Suppressor macrophage treated with lipopolysaccharide for 4 hours (primary cell): Measurements from ENCODE around the gene SLC2A4RG.

Source experiments
- DNase-seq: peaks from one replicate; pipeline ENCODE4 v3.0.0-alpha.2; 2020

The SLC2A4RG gene

GRCh38 chr20:63699466-63700198, 39.9 kb upstream of the SLC2A4RG start:
- DNase-seq, result no peak

GRCh38 chr20:63700199-63701050, 39.2 kb upstream of the SLC2A4RG start:
- DNase-seq, result no peak

- DNase-seq, result no peak
These were observed 38.6 kb upstream of the SLC2A4RG start for GRCh38 chr20:63701051-63701328.

- no peak for DNase-seq
These were observed 38.1 kb upstream of the SLC2A4RG start for GRCh38 chr20:63701329-63702035.

- DNase-seq, result no peak
These were observed 37.4 kb upstream of the SLC2A4RG start for GRCh38 chr20:63702036-63702665.

- no peak for DNase-seq
These were observed 36.7 kb upstream of the SLC2A4RG start for GRCh38 chr20:63702751-63703470.

GRCh38 chr20:63703471-63703975, 36.1 kb upstream of the SLC2A4RG start:
- DNase-seq, result no peak

- DNase-seq, result no peak
These were observed 35.4 kb upstream of the SLC2A4RG start for GRCh38 chr20:63703976-63704748.

GRCh38 chr20:63704749-63705117, 34.8 kb upstream of the SLC2A4RG start:
- DNase-seq, result no peak

GRCh38 chr20:63705232-63706026, 34.1 kb upstream of the SLC2A4RG start:
- no peak for DNase-seq

- DNase-seq, result no peak
These were observed 33.4 kb upstream of the SLC2A4RG start for GRCh38 chr20:63706027-63706695.

GRCh38 chr20:63706852-63707557, 32.6 kb upstream of the SLC2A4RG start:
- peak; percentile 79 for DNase-seq

GRCh38 chr20:63707558-63708300, 31.8 kb upstream of the SLC2A4RG start, which contains the start of the genes ARFRP1 and ZGPAT:
Gene ARFRP1, minus strand, starts transcription at chr20:63707976. Its CDS starts 885 bp downstream, at chr20:63707091.
Gene ZGPAT, plus strand, starts transcription at chr20:63708039. Its CDS starts 542 bp downstream, at chr20:63708581.
- peak; percentile 96 for DNase-seq

GRCh38 chr20:63708301-63709148, 31.1 kb upstream of the SLC2A4RG start:
- no peak for DNase-seq

GRCh38 chr20:63709149-63709527, 30.4 kb upstream of the SLC2A4RG start:
- no peak for DNase-seq

GRCh38 chr20:63711085-63711645, 28.4 kb upstream of the SLC2A4RG start:
- no peak for DNase-seq

GRCh38 chr20:63712191-63712590, 27.4 kb upstream of the SLC2A4RG start:
- DNase-seq, result no peak
